ENCODE results near the gene SBSN.

SBSN gene

DNA sequence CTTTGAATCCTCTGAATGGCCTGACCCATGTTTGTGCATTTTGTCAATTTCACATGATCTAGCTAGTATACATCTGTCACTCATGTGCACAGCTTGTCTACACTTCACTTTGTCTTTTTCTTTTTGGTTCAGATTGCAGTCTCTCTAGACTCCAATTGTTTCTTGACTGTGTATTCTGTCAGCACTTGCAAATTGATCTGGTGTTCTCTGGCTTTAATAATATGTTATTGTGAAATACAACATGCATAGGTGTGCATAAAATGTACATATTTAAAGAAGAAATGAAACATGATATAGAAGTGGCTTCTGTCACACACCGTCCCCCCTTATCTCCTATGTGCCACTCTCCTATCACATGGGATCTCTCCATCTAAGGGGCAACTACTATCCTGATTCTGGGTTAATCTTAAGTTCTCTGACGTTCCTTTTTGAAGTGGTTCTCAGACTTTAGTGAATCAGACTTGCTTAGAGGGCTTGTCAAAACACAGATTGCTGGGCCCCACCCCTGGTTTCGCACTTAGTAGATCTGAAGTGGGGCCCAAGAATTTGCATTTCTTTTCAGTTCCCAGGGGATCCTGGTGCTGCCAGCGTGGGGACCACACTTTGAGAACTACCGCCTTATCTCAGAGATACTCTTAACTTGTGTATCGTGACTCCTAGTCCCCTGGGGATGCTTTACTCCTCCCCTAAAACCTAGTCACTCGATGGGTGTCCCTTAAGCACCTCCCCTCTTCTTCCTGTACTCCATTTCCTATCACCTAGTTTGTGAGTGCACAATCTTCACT lies 43.7 kb downstream of the SBSN start:
- Histone ChIP-seq H3K4me3 (ENCODE audit: low read length, poor library complexity, severe bottlenecking) (no peak overlapping the region), H2AFZ (ENCODE audit: low read length) (peak overlapping the region; percentile 19; the same call in 1 of the 2 replicates), H3K4me1 (ENCODE audit: insufficient read depth, low read length, poor library complexity, severe bottlenecking) (peaks cover 5% of the 10 kb centered on the region), H3K36me3 (ENCODE audit: insufficient read depth, low read length) (no peaks in the 10 kb centered on the region), H3K79me2 (ENCODE audit: insufficient read depth, low read length) (no peaks in the 10 kb centered on the region), H3K4me2 (ENCODE audit: low read depth, low read length, poor library complexity, severe bottlenecking) (no peak overlapping the region), H3F3A (ENCODE audit: low read depth) (no peaks in the 10 kb centered on the region), H3K9me2 (replicated peaks; ENCODE audit: low read depth, low read length) (no peaks in the 10 kb centered on the region), H3K9ac (ENCODE audit: low read depth, low read length, poor library complexity, severe bottlenecking) (no peak overlapping the region), H3K9me3 (ENCODE audit: insufficient read depth, low read depth, low read length) (no peaks in the 10 kb centered on the region), H3K27me3 (ENCODE audit: insufficient read depth, low read length, poor library complexity, severe bottlenecking) (no peaks in the 10 kb centered on the region), H4K20me1 (ENCODE audit: insufficient read depth, low read length, poor library complexity, severe bottlenecking) (no peaks in the 10 kb centered on the region)
- TF ChIP-seq EZH2phosphoT487 (IDR thresholded peaks at IDR 0.05; ENCODE audit: borderline replicate concordance), result no peak
- TF ChIP-seq, protein P1, sequence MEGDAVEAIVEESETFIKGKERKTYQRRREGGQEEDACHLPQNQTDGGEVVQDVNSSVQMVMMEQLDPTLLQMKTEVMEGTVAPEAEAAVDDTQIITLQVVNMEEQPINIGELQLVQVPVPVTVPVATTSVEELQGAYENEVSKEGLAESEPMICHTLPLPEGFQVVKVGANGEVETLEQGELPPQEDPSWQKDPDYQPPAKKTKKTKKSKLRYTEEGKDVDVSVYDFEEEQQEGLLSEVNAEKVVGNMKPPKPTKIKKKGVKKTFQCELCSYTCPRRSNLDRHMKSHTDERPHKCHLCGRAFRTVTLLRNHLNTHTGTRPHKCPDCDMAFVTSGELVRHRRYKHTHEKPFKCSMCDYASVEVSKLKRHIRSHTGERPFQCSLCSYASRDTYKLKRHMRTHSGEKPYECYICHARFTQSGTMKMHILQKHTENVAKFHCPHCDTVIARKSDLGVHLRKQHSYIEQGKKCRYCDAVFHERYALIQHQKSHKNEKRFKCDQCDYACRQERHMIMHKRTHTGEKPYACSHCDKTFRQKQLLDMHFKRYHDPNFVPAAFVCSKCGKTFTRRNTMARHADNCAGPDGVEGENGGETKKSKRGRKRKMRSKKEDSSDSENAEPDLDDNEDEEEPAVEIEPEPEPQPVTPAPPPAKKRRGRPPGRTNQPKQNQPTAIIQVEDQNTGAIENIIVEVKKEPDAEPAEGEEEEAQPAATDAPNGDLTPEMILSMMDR (conservative IDR thresholded peaks at IDR 0.05; ENCODE audit: low read length), result no peak

DNA sequence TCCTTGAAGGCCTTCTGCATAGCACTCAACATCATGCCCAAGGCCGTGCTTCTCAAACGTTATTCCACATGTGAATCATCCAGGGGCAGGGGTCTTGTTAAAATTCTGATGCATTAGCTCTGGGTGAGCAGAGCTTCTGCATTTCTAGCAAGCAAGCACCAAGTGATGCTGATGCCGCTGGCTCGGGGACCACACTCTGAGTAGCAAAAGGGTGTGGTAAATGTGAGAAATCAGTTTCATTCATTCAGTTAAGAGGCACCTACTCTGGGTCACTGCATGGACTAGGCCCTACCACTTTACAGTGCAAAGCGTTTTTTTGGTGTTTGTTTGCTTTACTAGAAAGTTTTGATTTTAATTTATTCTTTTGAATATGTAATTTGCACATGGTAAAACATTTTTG lies 45.0 kb downstream of the SBSN start:
- Histone ChIP-seq H3K9me3 (ENCODE audit: insufficient read depth, low read depth, low read length) (no peaks in the 10 kb centered on the region), H2AFZ (ENCODE audit: low read length) (no peak overlapping the region), H3K9me2 (replicated peaks; ENCODE audit: low read depth, low read length) (no peaks in the 10 kb centered on the region)

DNA sequence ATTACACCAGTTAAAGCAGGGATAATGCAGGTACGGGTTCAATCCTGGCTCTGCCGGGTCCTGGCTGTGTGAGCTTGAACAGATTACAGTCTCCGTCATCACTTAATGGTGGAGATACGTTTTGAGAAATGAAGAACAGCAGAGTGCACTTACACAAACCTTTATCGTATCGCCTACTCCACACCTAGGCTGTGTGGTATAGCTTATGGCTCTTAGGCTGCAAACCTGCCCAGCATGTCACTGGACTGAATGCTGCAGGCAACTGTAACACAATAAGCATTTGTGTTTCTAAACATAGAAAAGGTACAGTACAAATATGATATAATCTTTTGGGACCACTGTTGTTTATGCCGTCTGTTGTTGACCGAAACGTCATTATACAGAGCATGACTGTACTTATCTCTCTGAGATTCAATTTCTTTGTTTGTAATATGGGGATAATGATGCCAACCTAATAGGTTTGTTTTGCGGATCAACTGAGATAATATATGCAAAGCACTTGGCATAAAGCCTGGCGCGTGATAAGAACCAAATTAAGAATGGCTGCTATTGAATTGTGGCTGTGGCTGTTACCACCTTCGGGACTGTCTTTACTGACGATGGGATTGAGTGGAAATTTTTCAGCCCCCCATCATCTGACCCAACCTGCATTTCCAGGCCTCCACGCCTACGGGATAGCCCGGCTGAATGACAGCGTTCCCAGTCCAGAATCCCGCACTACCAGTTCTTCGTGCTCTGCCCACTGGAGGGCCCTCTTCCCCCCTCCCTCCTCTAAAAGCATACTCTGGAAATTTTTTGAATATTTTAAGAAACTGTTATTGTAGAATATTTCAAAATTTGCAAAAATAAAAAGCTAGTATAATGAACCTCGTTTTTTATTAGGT lies 49.1 kb downstream of the SBSN start:
- Histone ChIP-seq H3K4me2 (ENCODE audit: low read depth, low read length, poor library complexity, severe bottlenecking) (no peak overlapping the region), H3K79me2 (ENCODE audit: insufficient read depth, low read length) (no peaks in the 10 kb centered on the region), H2AFZ (ENCODE audit: low read length) (no peak overlapping the region), H3K9me3 (ENCODE audit: insufficient read depth, low read depth, low read length) (no peaks in the 10 kb centered on the region), H3K4me3 (ENCODE audit: low read length, poor library complexity, severe bottlenecking) (no peak overlapping the region), H3K27me3 (ENCODE audit: insufficient read depth, low read length, poor library complexity, severe bottlenecking) (no peaks in the 10 kb centered on the region), H3K36me3 (ENCODE audit: insufficient read depth, low read length) (no peaks in the 10 kb centered on the region), H3K9me2 (replicated peaks; ENCODE audit: low read depth, low read length) (no peaks in the 10 kb centered on the region), H3K9ac (ENCODE audit: low read depth, low read length, poor library complexity, severe bottlenecking) (no peak overlapping the region), H3K4me1 (ENCODE audit: insufficient read depth, low read length, poor library complexity, severe bottlenecking) (no peaks in the 10 kb centered on the region), H3F3A (ENCODE audit: low read depth) (no peaks in the 10 kb centered on the region), H4K20me1 (ENCODE audit: insufficient read depth, low read length, poor library complexity, severe bottlenecking) (no peaks in the 10 kb centered on the region)
- TF ChIP-seq EZH2phosphoT487 (IDR thresholded peaks at IDR 0.05; ENCODE audit: borderline replicate concordance), result no peak
- TF ChIP-seq, protein P1 (conservative IDR thresholded peaks at IDR 0.05; ENCODE audit: low read length), result no peak

More for the DNA sequence above, 45.0 kb downstream of the SBSN start:
- no peaks in the 10 kb centered on the region for H3K79me2 ChIP-seq (ENCODE audit: insufficient read depth, low read length)
- no peak overlapping the region for H3K4me3 ChIP-seq (ENCODE audit: low read length, poor library complexity, severe bottlenecking)
- H4K20me1 ChIP-seq (ENCODE audit: insufficient read depth, low read length, poor library complexity, severe bottlenecking), result no peaks in the 10 kb centered on the region
- no peak for TF ChIP-seq EZH2phosphoT487 (IDR thresholded peaks at IDR 0.05; ENCODE audit: borderline replicate concordance)
- TF ChIP-seq, protein P1 (conservative IDR thresholded peaks at IDR 0.05; ENCODE audit: low read length), result no peak
- H3K4me1 ChIP-seq (ENCODE audit: insufficient read depth, low read length, poor library complexity, severe bottlenecking), result peaks cover 5% of the 10 kb centered on the region
- H3K4me2 ChIP-seq (ENCODE audit: low read depth, low read length, poor library complexity, severe bottlenecking), result no peak overlapping the region
- H3K36me3 ChIP-seq (ENCODE audit: insufficient read depth, low read length), result no peaks in the 10 kb centered on the region
- H3K9ac ChIP-seq (ENCODE audit: low read depth, low read length, poor library complexity, severe bottlenecking), result no peak overlapping the region
- H3K27me3 ChIP-seq (ENCODE audit: insufficient read depth, low read length, poor library complexity, severe bottlenecking), result no peaks in the 10 kb centered on the region
- H3F3A ChIP-seq (ENCODE audit: low read depth), result no peaks in the 10 kb centered on the region

Data from Loucy (cell line).